Activated CD4-positive, alpha-beta T cell treated with anti-CD3 and anti-CD28 coated beads, Interleukin-2, amount 10 ng/mL, durations not matched to agents 7 days and 5 days (primary cell): ENCODE results near the gene SEC14L5. TPM values are rescaled to one million over a fixed set of nuclear protein-coding genes. Genes with fewer than 3 reads are reported as not detected.

ENCODE experiments used
- CTCF ChIA-PET: fragments of 350-600 bp; sonication (Branson Sonifier 250); formaldehyde crosslinking; loops from one replicate; lab custom pipeline; 2021; ENCODE audit warnings: antibody characterized with exemption; lab: Charles Lee
- POLR2A ChIA-PET: fragments of 350-600 bp; sonication (Branson Sonifier 250); formaldehyde crosslinking; loops from one replicate; lab custom pipeline; 2021; ENCODE audit warnings: antibody characterized with exemption; lab: Charles Lee
- DNase-seq: peaks from one replicate; pipeline ENCODE4 v3.0.0-alpha.2; 2020
- H3K27ac Mint-ChIP-seq: one replicate; pipeline ENCODE4 v1.8.0; 2021; ENCODE audit warnings: mild to moderate bottlenecking, moderate library complexity, mixed read lengths
- H3K27me3 Mint-ChIP-seq: one replicate; pipeline ENCODE4 v1.8.0; 2021; ENCODE audit warnings: mixed read lengths
- H3K36me3 Mint-ChIP-seq: one replicate; pipeline ENCODE4 v1.8.0; 2021; ENCODE audit warnings: low read depth, mixed read lengths
- H3K4me1 Mint-ChIP-seq: one replicate; pipeline ENCODE4 v1.8.0; 2021; ENCODE audit warnings: mixed read lengths
- H3K4me3 Mint-ChIP-seq: one replicate; pipeline ENCODE4 v1.8.0; 2021; ENCODE audit warnings: mild to moderate bottlenecking, moderate library complexity, mixed read lengths
- H3K9me3 Mint-ChIP-seq: one replicate; pipeline ENCODE4 v1.8.0; 2021; ENCODE audit warnings: mixed read lengths
- total RNA-seq, 2 experiments: library from RNA; stranded (reverse); gene quantifications; one replicate each; pipeline ENCODE4 v1.2.3, GENCODE V29; 2021

Gene SEC14L5
- total RNA-seq, 2 experiments from 2014 or later = not detected

DNA sequence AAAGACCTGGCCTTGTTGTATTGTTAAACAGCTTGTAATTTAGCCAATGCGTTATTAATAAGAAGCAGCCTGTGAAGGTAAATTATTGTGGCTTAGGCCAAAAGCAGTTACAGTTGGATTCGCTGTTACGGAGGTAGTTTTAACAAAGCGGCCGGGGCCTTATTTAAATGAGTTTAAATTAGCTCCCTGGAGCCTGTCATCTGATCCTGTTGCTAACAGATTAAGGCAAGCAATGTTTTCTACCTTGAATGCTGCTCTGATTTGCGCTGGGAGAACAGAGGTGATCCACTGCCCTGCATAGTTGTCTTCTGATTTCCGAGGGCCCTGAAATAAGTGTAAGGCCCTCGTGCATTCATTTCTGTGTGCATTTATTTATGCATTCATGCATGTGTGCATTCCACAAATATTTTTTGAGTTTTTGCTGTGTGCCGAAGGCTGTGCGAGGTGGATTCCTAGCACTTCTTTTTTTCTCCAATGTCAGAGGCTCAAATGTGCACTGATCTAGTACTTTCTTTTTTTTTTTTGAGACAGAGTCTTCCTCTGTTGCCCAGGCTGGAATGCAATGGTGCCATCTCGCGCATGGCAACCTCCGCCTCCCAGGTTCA is 10.9 kb downstream of the SEC14L5 start:
- Mint-ChIP-seq H3K4me3 (no peak overlapping the region), H3K27ac (no peak overlapping the region), H3K9me3 (peaks cover 7% of the 10 kb centered on the region), H3K36me3 (peaks cover 4% of the 10 kb centered on the region), H3K4me1 (peaks cover 14% of the 10 kb centered on the region), H3K27me3 (no peaks in the 10 kb centered on the region)
- CTCF ChIA-PET = interaction anchor here (0.6 kb wide), 1 partner anchor 53 kb away, joined by 3 read pairs; no protein-coding TSS in a partner anchor
- DNase-seq = no peak
- POLR2A ChIA-PET = no interaction called here

DNA sequence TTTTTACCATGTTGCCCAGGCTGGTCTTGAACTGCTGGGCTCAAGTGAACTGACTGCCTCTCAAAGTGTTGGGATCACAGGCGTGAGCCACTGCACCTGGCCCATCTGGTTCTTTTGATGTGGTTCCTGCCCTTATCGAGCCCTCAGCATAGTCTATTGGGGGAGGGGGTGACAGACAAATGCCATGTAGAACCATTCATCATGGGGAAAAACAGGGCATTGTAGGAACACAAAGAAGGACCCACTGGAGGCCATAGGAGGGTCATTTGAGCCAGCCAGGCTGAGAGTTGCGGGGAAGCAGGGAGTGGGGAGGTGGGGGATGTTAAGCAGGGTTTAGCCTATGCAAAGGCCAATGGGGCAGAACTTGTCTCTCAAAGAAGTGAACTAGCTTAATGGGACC is 11.9 kb downstream of the SEC14L5 start:
- H3K27ac Mint-ChIP-seq = no peak overlapping the region
- DNase-seq = no peak
- H3K27me3 Mint-ChIP-seq = no peaks in the 10 kb centered on the region
- CTCF ChIA-PET = no interaction called here
- no peak overlapping the region for H3K4me3 Mint-ChIP-seq
- H3K9me3 Mint-ChIP-seq = peaks cover 7% of the 10 kb centered on the region
- peaks cover 14% of the 10 kb centered on the region for H3K4me1 Mint-ChIP-seq
- peaks cover 4% of the 10 kb centered on the region for H3K36me3 Mint-ChIP-seq
- POLR2A ChIA-PET = no interaction called here

DNA sequence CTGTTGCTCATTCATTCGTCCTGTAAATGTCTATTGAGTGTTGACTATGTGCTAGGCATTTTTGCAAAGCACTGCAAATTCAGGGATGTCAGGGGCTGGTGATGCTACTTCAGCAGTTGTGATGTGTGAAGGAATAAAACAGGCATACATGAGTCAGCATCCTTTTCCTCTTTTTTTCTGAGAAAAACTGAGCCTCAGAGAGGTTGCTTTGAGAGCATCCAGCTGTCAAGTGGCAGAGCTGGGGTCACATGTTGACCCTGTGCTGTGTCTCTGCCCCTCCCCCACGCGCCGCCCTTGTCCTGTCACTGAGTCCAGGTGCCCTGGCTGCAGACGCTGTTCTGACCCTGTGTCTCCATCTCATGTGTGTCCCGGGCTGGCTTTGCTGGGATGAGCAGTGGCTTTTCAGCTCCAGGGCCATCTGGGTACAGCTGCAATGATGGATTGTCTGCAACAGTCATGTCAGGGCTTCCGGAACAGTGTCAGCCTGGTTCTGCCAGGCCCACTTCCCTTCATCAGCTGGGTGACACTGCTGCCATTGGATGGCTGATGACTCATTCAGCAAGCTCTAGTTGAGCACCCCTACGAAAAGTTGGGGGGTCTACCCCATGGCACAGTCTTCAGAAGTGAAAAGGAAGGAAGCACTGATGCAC is 14.9 kb downstream of the SEC14L5 start:
- peaks cover 4% of the 10 kb centered on the region for H3K36me3 Mint-ChIP-seq
- H3K4me3 Mint-ChIP-seq = no peak overlapping the region
- ChIA-PET CTCF (interaction anchor here (0.6 kb wide), 1 partner anchor 339 kb away, joined by 3 read pairs; no protein-coding TSS in a partner anchor), POLR2A (no interaction called here)
- no peak overlapping the region for H3K27ac Mint-ChIP-seq
- no peak for DNase-seq
- peaks cover 14% of the 10 kb centered on the region for H3K4me1 Mint-ChIP-seq
- H3K9me3 Mint-ChIP-seq = peaks cover 7% of the 10 kb centered on the region
- H3K27me3 Mint-ChIP-seq = peaks cover 3% of the 10 kb centered on the region

DNA sequence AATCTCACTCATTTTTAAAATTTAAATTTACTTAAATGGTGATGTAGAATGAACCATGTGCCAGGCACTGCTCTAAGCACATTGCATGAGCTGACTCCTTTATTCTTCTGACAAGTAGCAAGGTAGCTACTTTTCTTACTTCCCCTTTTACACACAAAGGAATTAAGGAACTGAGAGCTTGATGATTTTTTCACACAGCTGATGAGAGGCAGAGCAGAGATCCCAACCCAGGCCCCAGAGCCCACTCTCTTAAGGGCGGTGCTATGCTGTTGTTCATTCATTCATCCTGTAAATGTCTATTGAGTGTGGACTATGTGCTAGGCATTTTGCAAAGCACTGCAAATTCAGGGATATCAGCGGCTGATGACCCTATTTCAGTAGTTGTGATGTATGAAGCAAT is 17.9 kb downstream of the SEC14L5 start:
- Mint-ChIP-seq H3K9me3 (peaks cover 6% of the 10 kb centered on the region), H3K4me3 (no peak overlapping the region), H3K27ac (no peak overlapping the region), H3K27me3 (peaks cover 4% of the 10 kb centered on the region), H3K36me3 (peaks cover 4% of the 10 kb centered on the region), H3K4me1 (peaks cover 13% of the 10 kb centered on the region)
- DNase-seq = no peak
- POLR2A ChIA-PET = no interaction called here
- CTCF ChIA-PET = no interaction called here

DNA sequence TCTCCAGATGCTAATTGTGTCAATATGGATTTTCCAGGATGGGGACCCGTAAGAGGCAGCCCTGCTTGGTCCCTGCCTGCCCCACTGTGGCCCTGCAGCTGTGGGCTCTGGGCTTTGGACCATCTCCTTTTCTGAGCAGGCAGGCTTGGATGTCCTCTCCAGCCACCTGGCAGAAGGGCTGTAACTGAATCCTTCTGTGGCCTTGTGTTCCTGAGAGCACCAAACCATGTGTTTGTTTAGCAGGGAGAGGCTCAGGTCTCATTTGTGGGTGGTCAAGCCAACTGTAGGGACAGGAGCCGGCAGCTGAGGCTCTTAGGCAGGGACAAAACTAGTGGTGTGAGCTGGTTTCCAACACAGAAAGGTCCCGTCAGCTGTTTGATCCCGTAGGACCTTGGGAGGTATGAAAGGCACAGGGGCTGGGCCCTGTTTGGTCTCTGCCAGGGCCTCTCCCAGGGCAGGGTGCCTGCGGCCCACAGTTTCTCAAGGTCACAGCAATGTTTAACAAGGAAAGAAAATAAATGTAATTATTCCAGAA is 18.5 kb downstream of the SEC14L5 start:
- H3K9me3 Mint-ChIP-seq = peaks cover 4% of the 10 kb centered on the region
- H3K4me1 Mint-ChIP-seq = peaks cover 13% of the 10 kb centered on the region
- peaks cover 4% of the 10 kb centered on the region for H3K27me3 Mint-ChIP-seq
- H3K36me3 Mint-ChIP-seq = peaks cover 4% of the 10 kb centered on the region
- no peak for DNase-seq
- ChIA-PET CTCF (no interaction called here), POLR2A (no interaction called here)
- no peak overlapping the region for H3K27ac Mint-ChIP-seq
- H3K4me3 Mint-ChIP-seq = no peak overlapping the region

GRCh38 chr16:4979164-4979563 is 21.0 kb downstream of the SEC14L5 start:
- ChIA-PET POLR2A (no interaction called here), CTCF (no interaction called here)
- H3K4me1 Mint-ChIP-seq = no peaks in the 10 kb centered on the region
- H3K4me3 Mint-ChIP-seq = no peak overlapping the region
- peaks cover 3% of the 10 kb centered on the region for H3K9me3 Mint-ChIP-seq
- H3K36me3 Mint-ChIP-seq = no peaks in the 10 kb centered on the region
- H3K27me3 Mint-ChIP-seq = peaks cover 7% of the 10 kb centered on the region
- no peak overlapping the region for H3K27ac Mint-ChIP-seq
- DNase-seq = no peak

DNA sequence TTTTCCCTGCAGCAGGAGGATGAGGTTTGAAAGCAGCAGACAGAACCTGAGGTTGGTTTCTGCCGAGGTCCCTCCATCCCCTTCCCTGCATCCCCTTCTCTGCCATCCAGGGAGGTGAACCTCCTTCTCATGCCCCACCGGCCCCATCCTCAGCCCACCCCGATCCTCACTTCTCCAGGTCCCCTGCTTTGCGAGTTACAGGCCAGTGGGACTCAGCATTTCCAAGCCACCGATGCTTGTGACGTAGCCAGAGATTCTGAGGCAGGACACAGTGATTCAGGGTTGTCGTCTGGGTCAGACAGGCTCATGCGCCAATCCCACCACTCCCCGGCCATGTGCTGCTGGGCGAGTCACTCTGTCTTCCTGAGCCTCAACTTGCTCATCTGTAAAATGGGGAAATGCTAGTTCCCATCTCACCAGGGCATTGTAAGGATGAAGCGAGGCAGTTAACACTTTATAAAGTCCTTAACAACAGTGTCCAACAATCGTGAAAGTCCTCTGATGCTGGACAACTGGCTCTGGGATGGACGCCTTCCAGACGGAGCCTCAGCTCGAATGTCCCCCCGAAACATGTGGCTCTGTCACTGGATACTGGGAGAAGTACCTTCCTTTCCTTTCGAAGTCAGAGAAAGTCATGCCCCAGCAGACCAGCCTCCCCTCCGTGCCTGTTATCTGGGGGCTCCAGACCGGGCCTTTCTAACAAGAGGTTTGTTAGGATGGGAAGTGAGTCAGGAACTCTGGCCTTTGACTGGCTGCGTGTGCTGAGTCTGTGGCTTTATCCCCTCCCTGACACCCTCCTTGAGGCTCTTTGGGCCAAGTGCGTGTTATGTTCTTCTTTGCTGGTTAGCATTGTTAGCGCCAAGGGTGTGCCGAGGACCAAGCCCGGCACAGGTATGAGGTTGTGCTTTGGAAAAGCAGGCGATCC is 21.9 kb downstream of the SEC14L5 start:
- no peak for DNase-seq
- ChIA-PET POLR2A (no interaction called here), CTCF (no interaction called here)
- H3K4me1 Mint-ChIP-seq = no peaks in the 10 kb centered on the region
- peaks cover 11% of the 10 kb centered on the region for H3K27me3 Mint-ChIP-seq
- H3K27ac Mint-ChIP-seq = no peak overlapping the region
- H3K4me3 Mint-ChIP-seq = no peak overlapping the region
- H3K9me3 Mint-ChIP-seq = peaks cover 3% of the 10 kb centered on the region
- no peaks in the 10 kb centered on the region for H3K36me3 Mint-ChIP-seq

GRCh38 chr16:4980691-4981090 is 22.6 kb downstream of the SEC14L5 start:
- POLR2A ChIA-PET = no interaction called here
- Mint-ChIP-seq H3K27ac (no peak overlapping the region), H3K36me3 (no peaks in the 10 kb centered on the region), H3K4me1 (no peaks in the 10 kb centered on the region), H3K9me3 (peaks cover 3% of the 10 kb centered on the region), H3K27me3 (peaks cover 12% of the 10 kb centered on the region), H3K4me3 (no peak overlapping the region)
- DNase-seq = no peak
- CTCF ChIA-PET = no interaction called here

DNA sequence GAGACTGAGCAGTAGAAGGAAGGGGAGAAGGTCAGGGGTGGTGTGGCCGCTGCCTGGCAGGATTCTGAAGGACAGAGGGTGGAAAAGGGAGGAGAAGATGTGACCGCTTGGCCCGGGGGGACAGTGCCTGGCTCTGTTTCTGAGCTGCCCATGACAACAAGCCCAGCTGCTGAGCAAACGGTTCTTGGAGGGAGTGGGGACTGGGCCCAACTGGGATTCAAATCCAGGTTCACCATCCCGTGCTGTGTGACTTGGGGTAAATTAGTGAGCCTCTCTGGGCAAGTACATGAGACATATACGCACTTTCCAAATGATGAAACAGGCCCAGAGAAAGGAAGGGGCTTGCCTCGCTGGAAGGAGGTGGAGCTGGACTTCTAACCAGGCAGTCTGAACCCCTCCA is 23.3 kb downstream of the SEC14L5 start:
- no peak overlapping the region for H3K4me3 Mint-ChIP-seq
- no peaks in the 10 kb centered on the region for H3K4me1 Mint-ChIP-seq
- no peak for DNase-seq
- ChIA-PET CTCF (no interaction called here), POLR2A (no interaction called here)
- H3K36me3 Mint-ChIP-seq = no peaks in the 10 kb centered on the region
- H3K9me3 Mint-ChIP-seq = peaks cover 5% of the 10 kb centered on the region
- peaks cover 19% of the 10 kb centered on the region for H3K27me3 Mint-ChIP-seq
- no peak overlapping the region for H3K27ac Mint-ChIP-seq

GRCh38 chr16:4982056-4982867 is 24.1 kb downstream of the SEC14L5 start:
- H3K36me3 Mint-ChIP-seq = no peaks in the 10 kb centered on the region
- no peaks in the 10 kb centered on the region for H3K4me1 Mint-ChIP-seq
- H3K4me3 Mint-ChIP-seq = no peak overlapping the region
- DNase-seq = no peak
- H3K27me3 Mint-ChIP-seq = peaks cover 26% of the 10 kb centered on the region
- H3K9me3 Mint-ChIP-seq = peaks cover 5% of the 10 kb centered on the region
- CTCF ChIA-PET = interaction anchor here (0.6 kb wide), 1 partner anchor 978 kb away, joined by 3 read pairs; no protein-coding TSS in a partner anchor
- H3K27ac Mint-ChIP-seq = no peak overlapping the region
- POLR2A ChIA-PET = no interaction called here

GRCh38 chr16:4984174-4984990 is 26.3 kb downstream of the SEC14L5 start:
- POLR2A ChIA-PET = no interaction called here
- H3K4me1 Mint-ChIP-seq = no peaks in the 10 kb centered on the region

DNA sequence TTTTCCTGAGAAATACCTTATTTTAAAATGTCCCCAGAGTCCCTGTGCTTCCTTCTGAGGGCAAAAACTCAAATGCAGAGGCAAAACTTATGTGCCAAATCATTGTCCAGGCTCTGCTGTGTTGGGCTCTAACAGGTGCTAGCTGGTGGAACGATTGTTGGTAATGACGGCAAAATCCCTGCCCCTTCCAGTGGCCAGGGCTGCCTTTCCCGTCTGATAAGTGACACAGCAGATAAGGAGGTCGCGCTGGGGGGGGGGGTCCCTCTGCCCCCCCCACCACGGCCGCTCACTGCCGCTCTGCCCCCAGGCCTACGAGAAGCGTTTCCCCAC is 29.1 kb downstream of the SEC14L5 start:
- Mint-ChIP-seq H3K4me3 (no peak overlapping the region), H3K27ac (no peak overlapping the region), H3K4me1 (no peaks in the 10 kb centered on the region), H3K36me3 (no peaks in the 10 kb centered on the region), H3K27me3 (peaks cover 46% of the 10 kb centered on the region), H3K9me3 (peaks cover 5% of the 10 kb centered on the region)
- ChIA-PET CTCF (interaction anchor here (0.9 kb wide), 1 partner anchor 83 kb away, joined by 3 read pairs; no protein-coding TSS in a partner anchor), POLR2A (no interaction called here)
- DNase-seq = no peak

More at GRCh38 chr16:4984174-4984990, 26.3 kb downstream of the SEC14L5 start:
- Mint-ChIP-seq H3K27ac (no peak overlapping the region), H3K4me3 (no peak overlapping the region), H3K27me3 (peaks cover 43% of the 10 kb centered on the region), H3K36me3 (no peaks in the 10 kb centered on the region), H3K9me3 (peaks cover 5% of the 10 kb centered on the region)
- CTCF ChIA-PET = no interaction called here
- DNase-seq = no peak
